ENCODE data around the gene NFYB. TPM values are rescaled to one million over a fixed set of nuclear protein-coding genes. Genes with fewer than 3 reads are reported as not detected.

Gene NFYB
- total RNA-seq, 1 experiment from 2014 or later = 22.4 TPM

- Histone ChIP-seq H3K79me2 (ENCODE audit: insufficient read depth, low read length) (no peaks in the 10 kb centered on the region), H3K9ac (ENCODE audit: low read length) (no peak overlapping the region), H3K4me3 (replicated peaks in 1 of 2; ENCODE audit: low read depth in 1 of 2, low read length in 2 of 2) (no peak overlapping the region), H2AFZ (ENCODE audit: low read depth, low read length, poor library complexity, severe bottlenecking) (no peak overlapping the region), H4K20me1 (ENCODE audit: insufficient read depth) (no peaks in the 10 kb centered on the region), H3K36me3 (ENCODE audit: control insufficient read depth in 1 of 2, insufficient read depth in 2 of 2, low read length in 2 of 2) (no peaks in the 10 kb centered on the region), H3K9me3 (ENCODE audit: control insufficient read depth in 1 of 2, insufficient read depth in 1 of 2, low read depth in 1 of 2, low read length in 2 of 2) (no peaks in the 10 kb centered on the region), H3K4me2 (ENCODE audit: low read length) (no peak overlapping the region), H3K27me3 (ENCODE audit: insufficient read depth, low read length) (no peaks in the 10 kb centered on the region), H3K9me2 (ENCODE audit: insufficient read depth) (no peaks in the 10 kb centered on the region), H3K4me1 (ENCODE audit: control insufficient read depth in 1 of 2, insufficient read depth in 2 of 2, low read length in 2 of 2) (no peaks in the 10 kb centered on the region), H3K27ac (ENCODE audit: low read depth, low read length) (no peak overlapping the region)
- intact Hi-C loops (cut with micrococcal nuclease) = no loop called here
- CTCF ChIA-PET = no interaction called here
- DNase-seq (ENCODE audit: low read depth, low spot score) (no peak), ATAC-seq (no peak)
- BruUV-seq (replicated peaks) = no TSS peak
- TF ChIP-seq FOSL1 (IDR thresholded peaks at IDR 0.05; ENCODE audit: low read depth) = no peak
- TF ChIP-seq SIN3A (IDR thresholded peaks at IDR 0.05; ENCODE audit: low read depth) = no peak
- TF ChIP-seq POLR2AphosphoS5 (IDR thresholded peaks at IDR 0.05; ENCODE audit: low read depth, low read length) = no peak
- no peak for TF ChIP-seq SRF (IDR thresholded peaks at IDR 0.05; ENCODE audit: low read depth)
- no peak for TF ChIP-seq MAX (IDR thresholded peaks at IDR 0.05)
- no peak for TF ChIP-seq ZBTB33 (IDR thresholded peaks at IDR 0.05; ENCODE audit: extremely low read depth, insufficient replicate concordance, low read length)
- TF ChIP-seq JUND (IDR thresholded peaks at IDR 0.05) = no peak
- no peak for TF ChIP-seq ELF1 (IDR thresholded peaks at IDR 0.05; ENCODE audit: borderline replicate concordance, low read depth)
- no peak for TF ChIP-seq TCF7L2 (IDR thresholded peaks at IDR 0.05; ENCODE audit: borderline replicate concordance, extremely low read depth, insufficient read depth, insufficient read length)
- no peak for TF ChIP-seq ATF3 (IDR thresholded peaks at IDR 0.05)
- no peak for TF ChIP-seq EZH2phosphoT487 (IDR thresholded peaks at IDR 0.05; ENCODE audit: borderline replicate concordance)
- TF ChIP-seq ZNF274 (IDR thresholded peaks at IDR 0.05; ENCODE audit: low read depth, low read length) = no peak
- POLR2A ChIA-PET = no interaction called here
- RAD21 ChIA-PET (ENCODE audit: low non-redundant PET in 1 of 2, low total read pairs in 2 of 2, uncharacterized antibody in 2 of 2, unreplicated experiment in 2 of 2) = no interaction called here
Observed at GRCh38 chr12:104150416-104150815, 12.4 kb upstream of the NFYB start.
